ENCODE results near the gene RALGAPA1.
"Not testable (repeated sequence)": the region's sequence is repeated elsewhere in the genome, so short reads cannot be mapped to it uniquely, and the experiment has no call there.

RALGAPA1 gene

GRCh38 chr14:35619998-35620397, 189.1 kb downstream of the RALGAPA1 start:
- not testable (repeated sequence) for FAIRE-seq

GRCh38 chr14:35619461-35619860, 189.6 kb downstream of the RALGAPA1 start:
- not testable (repeated sequence) for FAIRE-seq

GRCh38 chr14:35617500-35617899, 191.6 kb downstream of the RALGAPA1 start:
- peak; percentile 82 for FAIRE-seq

GRCh38 chr14:35607380-35607779, 201.7 kb downstream of the RALGAPA1 start:
- no peak for FAIRE-seq

GRCh38 chr14:35600253-35600652, 208.8 kb downstream of the RALGAPA1 start:
- no peak for FAIRE-seq

GRCh38 chr14:35594616-35595015, 214.5 kb downstream of the RALGAPA1 start:
- no peak for FAIRE-seq

- FAIRE-seq, result not testable (repeated sequence)
These were observed 221.7 kb downstream of the RALGAPA1 start for GRCh38 chr14:35587373-35587772.

- FAIRE-seq, result no peak
These were observed 230.5 kb downstream of the RALGAPA1 start for GRCh38 chr14:35578639-35579038.

- FAIRE-seq, result no peak
These were observed 231.0 kb downstream of the RALGAPA1 start for GRCh38 chr14:35578135-35578534.

- FAIRE-seq, result no peak
These were observed 232.2 kb downstream of the RALGAPA1 start for GRCh38 chr14:35576856-35577255.

- no peak for FAIRE-seq
These were observed 232.8 kb downstream of the RALGAPA1 start for GRCh38 chr14:35576260-35576659.

GRCh38 chr14:35573911-35574310, 235.2 kb downstream of the RALGAPA1 start:
- no peak for FAIRE-seq

- no peak for FAIRE-seq
These were observed 237.5 kb downstream of the RALGAPA1 start for GRCh38 chr14:35571598-35571997.

- FAIRE-seq, result no peak
These were observed 243.1 kb downstream of the RALGAPA1 start for GRCh38 chr14:35565871-35566464.

- FAIRE-seq, result no peak
These were observed 250.4 kb downstream of the RALGAPA1 start for GRCh38 chr14:35558680-35559079.

- no peak for FAIRE-seq
These were observed 251.8 kb downstream of the RALGAPA1 start for GRCh38 chr14:35557221-35557747.

- FAIRE-seq, result no peak
These were observed 252.5 kb downstream of the RALGAPA1 start for GRCh38 chr14:35556548-35556947.

- FAIRE-seq, result no peak
These were observed 255.3 kb downstream of the RALGAPA1 start for GRCh38 chr14:35553808-35554207.

- no peak for FAIRE-seq
These were observed 258.0 kb downstream of the RALGAPA1 start for GRCh38 chr14:35551081-35551480.

GRCh38 chr14:35549551-35549950, 259.5 kb downstream of the RALGAPA1 start:
- no peak for FAIRE-seq

- FAIRE-seq, result no peak
These were observed 266.1 kb downstream of the RALGAPA1 start for GRCh38 chr14:35543006-35543405.

- FAIRE-seq, result no peak
These were observed 269.1 kb downstream of the RALGAPA1 start for GRCh38 chr14:35539969-35540368.

- no peak for FAIRE-seq
These were observed 273.5 kb downstream of the RALGAPA1 start for GRCh38 chr14:35535483-35536112.

GRCh38 chr14:35534873-35535482, 274.1 kb downstream of the RALGAPA1 start:
- FAIRE-seq, result no peak
